AG08395 (cell line): ENCODE measurements around the gene YIPF2.
A peak's percentile ranks its signal among the peaks of the same experiment; 100 is the strongest.
"Not testable (repeated sequence)": the region's sequence is repeated elsewhere in the genome, so short reads cannot be mapped to it uniquely, and the experiment has no call there.

ENCODE experiments used
- DNase-seq: peaks from one replicate; pipeline ENCODE4 v3.0.0; 2012; ENCODE audit warnings: mixed read lengths, low spot score

YIPF2 gene

DNA sequence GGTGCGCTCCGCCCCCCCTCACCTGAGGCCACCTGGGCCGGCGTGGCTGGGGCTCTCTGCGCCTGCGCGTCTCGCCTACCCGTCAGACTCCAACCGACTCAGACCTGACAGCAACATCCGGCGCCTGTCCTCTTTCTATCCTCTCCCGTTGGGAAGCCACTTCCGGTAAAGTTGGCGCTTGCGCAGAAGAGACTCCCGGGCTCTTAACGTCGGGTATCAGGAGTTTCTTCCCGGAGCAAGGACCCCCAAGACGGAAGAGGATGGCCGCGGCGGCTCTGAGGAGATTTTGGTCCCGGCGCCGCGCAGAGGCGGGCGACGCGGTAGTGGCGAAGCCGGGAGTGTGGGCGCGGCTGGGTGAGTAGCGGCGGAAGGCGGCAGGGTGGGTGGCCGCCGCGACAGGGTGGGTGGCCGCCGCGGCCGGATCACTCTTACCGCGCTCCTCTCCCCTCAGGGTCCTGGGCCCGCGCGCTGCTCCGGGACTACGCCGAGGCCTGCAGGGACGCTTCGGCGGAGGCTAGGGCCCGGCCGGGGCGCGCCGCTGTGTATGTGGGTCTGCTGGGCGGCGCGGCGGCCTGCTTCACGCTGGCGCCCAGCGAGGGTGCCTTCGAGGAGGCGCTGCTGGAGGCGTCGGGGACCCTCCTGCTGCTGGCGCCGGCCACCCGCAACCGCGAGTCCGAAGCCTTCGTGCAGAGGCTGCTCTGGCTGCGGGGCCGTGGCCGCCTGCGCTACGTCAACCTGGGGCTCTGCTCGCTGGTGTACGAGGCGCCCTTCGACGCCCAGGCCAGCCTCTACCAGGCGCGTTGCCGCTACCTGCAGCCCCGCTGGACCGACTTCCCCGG, at the start of gene YIPF2, which contains the start of gene TIMM29:
YIPF2 (minus strand) TSS at position 77 of the 839 bp plus-strand sequence. CDS start 229 bp downstream, outside the sequence.
TIMM29 (plus strand) TSS at position 249 of the 839 bp plus-strand sequence; CDS start at position 261, 12 bp downstream.
- peak; percentile 99 for DNase-seq

DNA sequence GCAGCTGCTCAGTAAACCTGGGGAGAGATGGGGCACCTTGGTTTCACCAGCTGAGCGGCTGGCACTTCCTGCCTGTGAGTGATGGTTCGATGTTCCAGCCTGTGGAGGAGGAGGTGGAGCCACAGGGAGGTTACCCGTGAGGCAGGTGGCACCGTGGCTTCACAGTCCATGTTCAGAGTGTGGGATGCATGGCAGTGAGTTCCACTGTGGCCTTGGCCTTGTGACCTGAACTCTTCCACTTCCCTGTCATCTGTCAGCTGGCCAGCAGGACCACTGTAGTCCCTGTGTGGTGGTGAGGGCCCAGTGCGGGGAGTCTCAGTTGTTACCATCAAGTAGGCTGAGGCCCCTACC, 49.3 kb upstream of the YIPF2 start:
- DNase-seq = no peak

DNA sequence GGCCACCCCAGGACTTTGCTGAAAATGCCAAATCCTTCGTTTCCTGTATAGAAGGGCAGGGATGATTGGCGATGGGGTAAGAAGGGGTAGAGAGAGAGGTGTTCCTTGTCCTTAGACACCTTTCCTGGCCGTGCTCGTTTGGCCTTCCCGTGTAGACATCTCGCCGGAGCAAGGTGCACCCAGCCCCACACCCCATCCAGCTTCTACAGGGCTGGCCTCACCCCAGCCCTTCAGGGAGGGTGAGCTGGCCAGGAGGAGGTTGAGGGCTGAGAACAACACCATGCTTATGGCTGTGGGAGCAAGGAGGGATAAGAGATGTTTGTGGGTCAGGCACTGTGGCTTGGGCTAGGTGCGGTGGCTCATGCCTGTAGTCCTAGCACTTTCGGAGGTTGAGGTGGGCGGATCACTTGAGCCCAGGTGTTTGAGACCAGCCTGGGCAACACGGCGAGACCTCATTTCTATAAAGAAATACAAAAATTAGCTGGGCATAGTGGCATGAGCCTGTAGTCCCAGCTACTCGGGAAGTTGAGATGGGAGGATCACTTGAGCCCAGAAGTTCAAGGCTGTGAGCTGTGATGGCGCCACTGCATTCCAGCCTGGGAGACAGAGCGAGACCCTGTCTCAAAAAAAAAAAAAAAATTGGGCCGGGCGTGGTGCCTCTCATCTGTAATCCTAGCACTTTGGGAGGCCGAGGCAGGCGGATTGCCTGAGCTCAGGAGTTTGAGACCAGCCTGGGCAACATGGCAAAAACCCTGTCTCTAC, 47.9 kb upstream of the YIPF2 start:
- no peak for DNase-seq

DNA sequence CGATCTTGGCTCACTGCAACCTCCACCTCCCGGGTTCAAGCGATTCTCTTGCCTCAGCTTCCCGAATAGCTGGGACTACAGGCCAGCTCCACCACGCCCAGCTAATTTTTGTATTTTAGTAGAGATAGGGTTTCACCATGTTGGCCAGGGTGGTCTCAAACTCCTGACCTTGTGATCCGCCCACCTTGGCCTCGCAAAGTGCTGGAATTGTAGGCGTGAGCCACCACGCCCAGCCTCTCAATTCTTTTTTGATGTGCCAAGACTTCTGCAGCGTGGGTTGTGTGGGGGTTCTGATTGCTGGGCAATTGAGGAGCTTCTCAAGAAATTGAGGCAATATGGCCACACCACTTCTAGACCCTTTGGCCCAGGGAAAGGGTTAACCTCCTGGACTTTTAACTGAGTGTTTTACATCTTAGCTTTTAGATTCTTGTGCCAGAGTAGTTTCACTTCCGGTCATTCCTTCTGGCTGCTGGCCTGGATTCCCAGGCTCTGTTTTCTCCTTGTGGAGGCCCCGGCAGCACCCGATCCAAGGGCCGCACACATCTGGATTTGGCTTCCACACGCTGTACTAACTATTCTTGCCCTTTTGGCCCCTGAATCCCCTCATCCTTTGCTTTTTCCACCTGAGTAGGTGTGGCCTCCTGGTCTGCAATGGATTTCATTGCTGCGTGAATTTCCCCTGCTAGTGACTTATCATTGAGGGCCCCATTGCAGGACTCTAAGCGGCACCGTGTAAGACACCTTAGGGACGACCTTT, 47.1 kb upstream of the YIPF2 start:
- peak; percentile 80 for DNase-seq

DNA sequence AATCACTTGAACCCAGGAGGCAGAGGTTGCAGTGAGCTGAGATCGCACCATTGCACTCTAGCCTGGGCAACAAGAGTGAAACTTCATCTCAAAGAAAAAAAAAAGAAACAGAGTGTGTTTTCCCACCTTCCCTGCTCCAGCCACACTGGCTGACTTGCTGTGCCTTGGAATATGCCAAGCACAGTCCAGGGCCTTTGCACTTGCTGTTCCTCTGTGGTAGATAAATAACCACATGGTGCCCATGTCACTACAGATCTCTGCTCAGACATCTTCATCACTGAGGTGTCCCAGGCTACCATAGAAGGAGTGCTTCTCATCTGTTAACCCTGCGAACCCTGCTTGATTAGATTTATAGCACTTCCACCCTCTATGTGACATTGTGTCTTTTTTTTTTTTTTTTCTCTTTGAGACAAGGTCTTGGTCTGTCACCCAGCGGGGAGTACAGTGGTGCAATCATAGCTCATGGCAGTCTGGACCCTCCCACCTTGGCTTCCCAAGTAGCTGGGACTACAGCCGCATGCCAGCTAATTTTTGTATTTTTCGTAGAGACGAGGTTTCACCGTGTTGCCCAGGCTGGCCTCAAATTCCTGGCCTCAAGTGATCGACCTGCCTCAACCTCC, 42.8 kb upstream of the YIPF2 start:
- no peak for DNase-seq

DNA sequence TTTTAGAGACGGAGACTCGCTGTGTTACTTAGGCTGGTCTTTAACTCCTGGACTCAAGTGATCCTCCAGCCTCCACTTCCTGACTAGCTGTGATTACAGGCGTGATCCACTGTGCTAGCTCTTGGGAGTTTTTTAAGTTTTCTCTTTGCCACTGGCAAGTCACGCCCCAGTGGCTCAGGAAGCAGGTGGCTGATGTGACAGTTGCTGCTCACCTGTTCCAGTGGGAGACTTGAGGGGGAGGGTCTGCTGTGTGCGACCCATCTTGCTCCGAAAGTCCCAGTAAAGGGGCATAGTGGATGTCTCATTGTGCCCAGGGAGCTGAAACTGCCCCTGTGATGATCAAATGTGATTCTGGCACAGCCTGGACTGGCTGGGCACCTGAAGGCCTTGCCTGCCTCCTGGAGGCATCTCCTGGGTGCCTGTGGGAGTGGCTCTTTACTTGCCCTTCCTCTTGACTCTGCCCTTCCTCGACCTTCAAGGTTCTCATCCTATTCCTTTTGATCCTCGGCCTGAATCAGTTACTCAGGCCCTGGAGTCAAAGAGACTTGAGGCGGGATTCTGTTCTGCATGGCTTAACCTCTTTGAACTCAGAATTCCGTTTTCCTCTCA, 40.2 kb upstream of the YIPF2 start:
- no peak for DNase-seq

DNA sequence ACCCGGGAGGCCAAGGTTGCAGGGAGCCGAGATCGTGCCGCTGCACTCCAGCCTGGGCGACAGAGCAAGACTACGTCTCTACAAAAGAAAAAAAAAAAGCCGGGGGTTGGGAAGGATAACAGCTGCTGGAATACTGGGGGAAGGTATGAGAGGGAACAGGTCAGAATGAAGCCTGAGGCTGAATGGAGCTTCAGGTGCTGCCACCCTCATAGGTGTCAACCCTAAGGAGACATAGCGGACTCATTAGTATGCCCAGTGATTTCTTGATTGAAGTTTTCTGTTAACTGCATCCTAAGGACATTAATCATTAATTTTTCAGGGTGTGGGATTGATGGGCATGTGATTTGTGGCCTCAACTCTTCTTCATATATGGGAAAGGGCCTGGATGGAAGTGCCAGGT, 38.4 kb upstream of the YIPF2 start:
- no peak for DNase-seq

DNA sequence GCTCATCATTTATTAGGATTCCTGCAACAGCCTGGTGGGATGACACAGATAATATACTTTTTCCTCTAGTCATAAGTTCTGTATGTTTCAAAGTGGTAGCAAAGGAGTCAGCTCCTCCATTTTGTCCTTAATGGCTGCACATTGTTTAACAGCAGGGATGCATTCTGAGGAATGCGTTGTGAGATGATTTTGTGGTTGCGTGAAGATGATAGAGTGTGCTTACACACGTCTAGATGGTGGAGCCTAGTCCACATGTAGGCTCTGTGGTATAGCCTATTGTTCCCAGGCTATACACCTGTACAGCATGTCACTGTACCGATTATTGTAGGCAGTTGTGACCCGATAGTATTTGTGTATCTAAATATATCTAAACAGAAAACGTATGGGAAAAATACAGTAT, 37.0 kb upstream of the YIPF2 start:
- DNase-seq = no peak

DNA sequence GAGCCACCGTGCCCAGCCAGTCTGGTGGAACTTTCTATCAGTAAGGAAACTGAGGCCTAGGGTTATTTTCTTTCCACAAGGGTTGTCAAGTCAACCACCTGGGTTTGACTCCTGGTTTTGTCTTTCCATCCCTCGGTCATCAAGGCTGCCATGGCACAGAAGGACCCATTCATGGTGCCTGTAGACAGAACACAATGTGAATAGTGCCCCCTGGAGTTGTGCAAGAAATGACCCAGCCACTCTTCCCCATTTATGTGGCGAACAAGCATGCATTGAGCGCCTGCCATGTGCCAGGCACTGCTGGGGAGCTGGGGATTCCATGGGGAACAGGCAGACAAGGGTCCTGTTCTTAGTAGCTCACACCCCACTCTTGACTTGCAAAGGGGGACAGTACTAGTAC, 36.5 kb upstream of the YIPF2 start:
- DNase-seq = no peak

DNA sequence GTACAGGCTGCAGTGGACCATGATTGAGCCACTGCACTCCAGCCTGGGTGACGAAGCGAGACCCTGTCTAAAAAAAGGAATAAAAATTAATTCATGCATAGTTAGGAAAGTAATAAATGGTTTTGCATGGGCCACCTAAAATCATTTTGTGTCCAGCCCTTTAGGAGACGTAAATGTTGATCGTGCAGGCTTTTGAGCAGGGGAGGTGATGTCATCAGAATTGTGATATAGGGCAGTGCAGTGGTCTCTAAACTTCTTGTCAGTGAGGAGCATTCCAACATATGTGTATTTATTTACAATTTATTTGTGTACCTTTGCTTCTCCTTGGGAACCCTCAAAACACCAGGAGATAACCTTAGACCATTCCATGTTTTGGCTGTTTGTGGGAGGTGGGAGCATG, 35.4 kb upstream of the YIPF2 start:
- no peak for DNase-seq

DNA sequence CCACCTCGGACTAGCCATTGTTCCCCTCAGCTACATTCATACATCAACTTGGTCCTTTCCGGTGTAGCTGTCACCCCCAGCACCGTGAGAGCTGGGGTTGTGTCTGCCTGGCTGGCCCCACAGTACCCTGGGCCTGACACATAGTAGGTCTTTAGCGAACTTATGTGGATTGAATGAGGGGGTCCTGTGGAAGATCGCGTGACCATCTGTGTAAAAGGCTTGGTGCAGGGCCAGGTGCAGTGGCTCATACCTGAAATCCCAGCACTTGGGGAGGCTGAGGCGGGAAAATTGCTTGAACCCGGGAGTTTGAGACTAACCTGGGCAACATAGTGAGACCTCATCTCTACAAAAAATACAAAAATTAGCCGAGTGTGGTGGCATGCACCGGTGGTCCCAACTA, 34.4 kb upstream of the YIPF2 start:
- no peak for DNase-seq

DNA sequence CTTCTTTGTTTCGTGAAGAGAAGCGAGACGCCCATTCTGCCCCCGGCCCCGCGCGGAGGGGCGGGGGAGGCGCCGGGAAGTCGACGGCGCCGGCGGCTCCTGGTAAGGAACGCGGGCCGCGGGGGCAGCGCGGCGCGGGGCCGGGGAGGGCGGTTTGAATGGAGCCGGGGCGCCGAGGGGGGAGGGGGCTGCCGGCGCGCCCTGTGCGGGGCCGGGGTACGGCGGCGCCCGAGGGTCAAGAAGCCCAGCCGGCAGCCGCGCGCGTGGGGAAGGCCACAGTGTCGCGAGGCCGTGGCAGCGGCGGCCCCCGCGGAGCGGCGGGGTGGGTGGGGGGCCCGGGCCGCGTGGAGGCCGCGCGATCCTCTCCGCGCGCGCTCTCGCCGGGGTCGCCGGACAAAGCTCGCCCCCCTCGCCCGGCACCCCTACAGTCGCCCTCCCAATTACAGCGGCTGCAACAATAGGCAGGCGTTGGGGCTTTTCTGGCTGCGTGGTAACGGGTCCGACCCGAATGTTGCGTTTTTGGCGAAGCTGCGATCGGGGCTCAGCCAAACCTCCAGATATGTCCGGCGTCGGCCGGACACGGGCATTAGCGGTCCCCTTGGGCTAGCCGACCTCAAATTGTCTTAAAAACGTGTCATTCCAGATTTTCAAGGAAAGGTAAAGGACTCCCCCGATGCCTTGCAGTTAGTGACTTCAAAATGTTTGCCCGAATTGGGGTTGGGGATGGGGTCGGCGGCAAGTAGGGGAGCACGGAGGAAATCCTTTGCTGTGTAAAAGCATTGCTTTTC, 32.8 kb upstream of the YIPF2 start:
- peak; percentile 21 for DNase-seq

DNA sequence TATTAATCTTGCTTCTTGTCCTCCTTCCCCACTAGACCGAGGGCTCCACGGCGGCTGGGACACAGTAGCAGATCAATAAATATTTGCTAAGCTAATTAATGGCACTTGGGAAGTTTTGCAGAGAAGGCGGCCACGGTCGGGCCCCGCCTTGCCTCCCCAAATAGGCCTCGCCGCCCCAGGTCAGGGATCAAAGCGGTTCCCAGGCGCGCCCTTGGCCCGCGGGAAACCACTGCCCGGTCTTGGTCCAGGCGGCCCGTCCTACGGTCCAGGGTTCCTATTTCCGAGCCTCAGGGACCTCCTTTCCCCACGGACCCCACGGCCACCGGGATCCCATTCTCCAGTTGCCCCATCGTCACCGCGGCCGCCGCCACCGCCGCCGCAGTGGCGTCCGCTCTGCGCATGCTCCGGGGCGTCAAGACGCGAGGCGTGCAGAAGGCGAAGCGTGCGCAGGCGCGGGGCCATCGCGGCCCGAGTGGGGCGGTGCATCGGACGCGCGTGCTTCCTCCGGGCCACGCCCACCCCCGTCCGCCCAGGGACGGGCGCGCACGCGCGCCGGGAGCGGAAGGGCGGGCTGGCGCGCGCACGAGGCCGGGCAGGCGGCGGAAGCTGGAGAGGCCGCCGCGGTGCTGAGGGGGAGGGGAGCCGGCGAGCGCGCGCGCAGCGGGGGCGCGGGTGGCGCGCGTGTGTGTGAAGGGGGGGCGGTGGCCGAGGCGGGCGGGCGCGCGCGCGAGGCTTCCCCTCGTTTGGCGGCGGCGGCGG, 32.1 kb upstream of the YIPF2 start, which contains the start of gene SMARCA4:
SMARCA4 (plus strand) TSS at position 717 of the 759 bp plus-strand sequence. CDS start 23,122 bp downstream, outside the sequence.
- peak; percentile 100 for DNase-seq

DNA sequence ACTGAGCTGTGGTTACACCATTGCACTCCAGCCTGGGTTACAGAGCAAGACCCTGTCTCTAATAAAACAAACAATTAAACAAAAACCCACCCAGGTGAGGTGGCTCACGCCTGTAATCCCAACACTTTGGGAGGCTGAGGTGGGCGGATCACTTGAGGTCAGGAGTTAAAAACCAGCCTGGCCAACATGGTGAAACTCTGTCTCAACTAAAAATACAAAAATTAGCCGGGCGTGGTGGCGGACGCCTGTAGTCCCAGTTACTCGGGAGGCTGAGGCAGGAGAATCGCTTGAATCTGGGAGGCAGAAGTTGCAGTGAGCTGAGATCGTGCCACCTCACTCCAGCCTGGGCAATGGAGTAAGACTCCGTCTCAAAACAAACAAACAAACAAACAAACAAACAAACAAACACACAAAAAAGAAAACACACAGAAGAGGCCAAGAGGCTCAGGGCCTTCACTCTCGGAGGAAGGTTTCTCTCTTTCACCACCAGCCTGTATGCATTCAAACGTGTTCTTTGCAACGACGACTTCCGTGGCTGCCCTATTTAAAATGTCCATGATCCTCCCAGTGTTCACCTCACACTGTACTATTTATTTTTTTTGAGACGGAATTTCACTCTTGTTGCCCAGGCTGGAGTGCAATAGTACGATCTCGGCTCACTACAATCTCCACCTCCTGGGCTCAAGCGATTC, 31.0 kb upstream of the YIPF2 start:
- not testable (repeated sequence) for DNase-seq

DNA sequence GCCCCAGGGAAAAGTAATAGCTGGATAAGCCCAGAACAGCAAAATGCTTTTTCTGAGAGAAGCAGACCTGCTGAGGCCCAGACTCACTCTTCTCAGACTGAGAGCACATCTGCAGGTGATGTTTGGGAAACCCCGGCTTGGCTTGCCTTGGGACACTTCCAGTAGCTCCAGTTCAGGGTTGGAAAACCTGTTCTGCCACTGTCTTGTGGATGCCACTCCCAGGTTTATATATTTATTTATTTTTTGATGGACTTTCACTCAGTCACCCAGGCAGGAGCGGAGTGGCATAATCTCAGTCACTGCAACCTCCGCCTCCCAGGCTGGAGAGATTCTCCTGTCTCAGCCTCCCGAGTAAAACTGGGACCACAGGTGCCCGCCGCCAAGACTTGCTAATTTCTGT, 24.4 kb upstream of the YIPF2 start:
- DNase-seq = no peak

DNA sequence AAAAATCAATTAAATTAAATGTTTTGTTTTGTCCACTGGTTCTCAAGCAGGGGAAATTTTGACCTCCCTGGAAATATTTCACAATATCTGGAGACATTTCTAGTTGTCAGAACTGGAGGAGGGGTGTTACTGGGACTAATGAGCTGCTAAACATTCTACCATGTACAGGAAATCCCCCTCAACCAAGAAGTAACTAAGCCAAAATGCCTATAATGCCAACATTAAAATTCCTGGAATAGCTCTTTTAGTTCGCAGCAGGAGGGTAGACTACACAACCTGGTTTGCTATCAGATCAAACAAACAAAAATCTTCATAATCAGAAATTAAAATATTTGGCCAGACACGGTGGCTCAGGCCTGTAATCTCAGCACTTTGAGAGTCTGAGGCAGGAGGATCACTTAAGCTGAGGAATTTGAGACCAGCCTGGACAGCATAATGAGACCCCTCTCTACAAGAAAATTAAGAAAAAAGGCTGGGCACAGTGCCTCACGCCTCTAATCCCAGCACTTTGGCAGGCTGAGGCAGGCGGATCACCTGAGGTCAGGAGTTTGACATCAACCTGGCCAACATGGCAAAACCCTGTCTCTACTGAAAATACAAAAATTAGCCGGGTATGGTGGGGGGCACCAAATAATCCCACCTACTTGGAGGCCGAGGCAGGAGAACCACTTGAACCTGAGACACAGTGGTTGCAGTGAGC, 18.7 kb upstream of the YIPF2 start:
- peak; percentile 35 for DNase-seq

DNA sequence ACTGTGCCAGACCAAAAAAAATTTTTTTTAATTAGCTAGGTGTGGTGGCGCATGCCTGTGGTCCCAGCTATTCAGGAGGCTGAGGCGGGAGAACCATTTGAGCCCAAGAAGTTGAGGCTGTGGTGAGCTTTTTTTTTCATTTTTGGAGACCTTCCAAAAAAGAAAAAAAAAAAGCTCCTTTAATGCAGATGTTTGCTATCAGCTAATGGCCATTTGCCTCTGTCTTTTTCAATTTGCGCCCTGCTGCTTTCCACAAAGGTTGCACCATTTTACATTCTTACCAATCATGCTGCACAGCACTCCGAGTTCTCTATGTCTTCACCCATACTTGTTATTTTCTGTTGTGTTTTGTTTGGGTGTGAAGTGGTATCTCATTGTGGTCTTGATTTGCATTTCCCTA, 16.8 kb upstream of the YIPF2 start:
- DNase-seq = no peak

DNA sequence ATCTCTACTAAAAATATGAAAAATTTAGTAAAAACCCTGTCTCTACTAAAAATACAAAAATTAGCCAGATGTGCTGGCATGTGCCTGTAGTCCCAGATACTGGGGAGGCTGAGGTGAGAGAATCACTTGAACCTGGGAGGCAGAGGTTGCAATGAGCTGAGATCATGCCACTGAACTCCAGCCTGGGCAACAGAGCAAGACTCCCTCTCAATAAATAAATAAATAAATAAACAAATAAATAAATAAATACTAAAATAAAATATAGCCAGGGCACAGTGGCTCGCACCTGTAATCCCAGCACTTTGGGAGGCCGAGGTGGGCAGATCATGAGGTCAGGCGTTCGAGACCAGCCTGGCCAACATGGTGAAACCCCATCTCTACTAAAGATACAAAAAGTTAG, 15.0 kb upstream of the YIPF2 start:
- not testable (repeated sequence) for DNase-seq

DNA sequence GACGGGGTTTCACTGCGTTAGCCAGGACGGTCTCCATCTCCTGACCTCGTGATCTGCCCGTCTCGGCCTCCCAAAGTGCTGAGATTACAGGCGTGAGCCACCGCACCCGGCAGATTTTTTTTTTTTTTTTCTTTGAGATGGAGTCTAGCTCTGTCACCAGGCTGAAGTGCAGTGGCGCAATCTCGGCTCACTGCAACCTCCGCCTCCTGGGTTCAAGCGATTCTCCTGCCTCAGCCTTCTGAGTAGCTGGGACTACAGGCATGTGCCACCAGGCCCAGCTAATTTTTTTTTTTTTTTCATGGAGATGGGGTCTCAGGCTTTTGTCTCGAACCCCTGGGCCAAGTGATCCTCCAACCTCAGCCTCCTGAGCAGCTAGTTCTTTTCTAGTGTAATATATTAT, 13.2 kb upstream of the YIPF2 start:
- DNase-seq = not testable (repeated sequence)
